Measurements from ENCODE around the gene DIAPH2. TPM values are rescaled to one million over a fixed set of nuclear protein-coding genes. Genes with fewer than 3 reads are reported as not detected.

The DIAPH2 gene
- total RNA-seq, 2 donors from 2014 or later, result 15.2 to 23.3 TPM

GRCh38 chrX:97594646-97595224 lies 910.1 kb downstream of the DIAPH2 start:
- H3K27me3 ChIP-seq, result no peaks in the 10 kb centered on the region
- DNase-seq (peak; percentile 13 to 38 (median 20)), ATAC-seq (peak; percentile 45)
- no peak overlapping the region for H3K4me3 ChIP-seq
- WGBS, 2 donors, result 35 to 37% methylated on average over 6 to 7 of the region's 7 CpGs
- no peaks in the 10 kb centered on the region for H3K36me3 ChIP-seq (replicated peaks in 1 of 2; ENCODE audit: insufficient read depth in 1 of 2, low read depth in 2 of 2)
- no peaks in the 10 kb centered on the region for H3K9me3 ChIP-seq
- H3K27ac ChIP-seq, result no peak overlapping the region
- H3K4me1 ChIP-seq, result no peaks in the 10 kb centered on the region
- TF ChIP-seq POLR2A (IDR thresholded peaks at IDR 0.05) (no peak), CTCF (IDR thresholded peaks at IDR 0.05) (no peak)
- intact Hi-C loops (cut with DNase I), result no loop called here

GRCh38 chrX:97597954-97598353 lies 913.3 kb downstream of the DIAPH2 start:
- no peaks in the 10 kb centered on the region for H3K36me3 ChIP-seq (replicated peaks in 1 of 2; ENCODE audit: insufficient read depth in 1 of 2, low read depth in 2 of 2)
- no peaks in the 10 kb centered on the region for H3K27me3 ChIP-seq
- no peaks in the 10 kb centered on the region for H3K9me3 ChIP-seq
- no peak overlapping the region for H3K27ac ChIP-seq
- no peak for TF ChIP-seq CTCF (IDR thresholded peaks at IDR 0.05)
- TF ChIP-seq POLR2A (IDR thresholded peaks at IDR 0.05), result no peak
- DNase-seq (no peak), ATAC-seq (no peak)
- 74 to 75% methylated on average over 4 to 6 of the region's 6 CpGs for WGBS, 2 donors
- no peaks in the 10 kb centered on the region for H3K4me1 ChIP-seq
- no peak overlapping the region for H3K4me3 ChIP-seq
- intact Hi-C loops (cut with DNase I), result no loop called here

GRCh38 chrX:97602465-97603258 lies 918.0 kb downstream of the DIAPH2 start:
- 85 to 94% methylated on average over 3 of the region's 3 CpGs for WGBS, 2 donors
- Histone ChIP-seq H3K9me3 (no peaks in the 10 kb centered on the region), H3K4me1 (no peaks in the 10 kb centered on the region), H3K36me3 (replicated peaks in 1 of 2; ENCODE audit: insufficient read depth in 1 of 2, low read depth in 2 of 2) (no peaks in the 10 kb centered on the region), H3K27me3 (no peaks in the 10 kb centered on the region), H3K4me3 (no peak overlapping the region), H3K27ac (no peak overlapping the region)
- no peak for ATAC-seq
- intact Hi-C loops (cut with DNase I), result no loop called here
- TF ChIP-seq CTCF (IDR thresholded peaks at IDR 0.05), result no peak
- no peak for TF ChIP-seq POLR2A (IDR thresholded peaks at IDR 0.05)
- DNase-seq, result no peak

- H3K27me3 ChIP-seq, result no peaks in the 10 kb centered on the region
- no peaks in the 10 kb centered on the region for H3K9me3 ChIP-seq
- intact Hi-C loops (cut with DNase I), result no loop called here
- H3K4me1 ChIP-seq, result no peaks in the 10 kb centered on the region
- H3K4me3 ChIP-seq, result no peak overlapping the region
- ATAC-seq, result no peak
- H3K36me3 ChIP-seq (replicated peaks in 1 of 2; ENCODE audit: insufficient read depth in 1 of 2, low read depth in 2 of 2), result no peaks in the 10 kb centered on the region
- 59 to 68% methylated on average over 3 of the region's 3 CpGs for WGBS, 2 donors
- TF ChIP-seq POLR2A (IDR thresholded peaks at IDR 0.05), result no peak
- TF ChIP-seq CTCF (IDR thresholded peaks at IDR 0.05), result no peak
- no peak for DNase-seq
- H3K27ac ChIP-seq, result no peak overlapping the region
These were observed 920.6 kb downstream of the DIAPH2 start for GRCh38 chrX:97605271-97605670.

Measured in body of pancreas (tissue), 4 donors.